Measurements from ENCODE around the gene APC. TPM values are rescaled to one million over a fixed set of nuclear protein-coding genes. Genes with fewer than 3 reads are reported as not detected.

The APC gene
- total RNA-seq, 4 donors from 2014 or later, result 57.3 to 68.2 (median 65.5) TPM

DNA sequence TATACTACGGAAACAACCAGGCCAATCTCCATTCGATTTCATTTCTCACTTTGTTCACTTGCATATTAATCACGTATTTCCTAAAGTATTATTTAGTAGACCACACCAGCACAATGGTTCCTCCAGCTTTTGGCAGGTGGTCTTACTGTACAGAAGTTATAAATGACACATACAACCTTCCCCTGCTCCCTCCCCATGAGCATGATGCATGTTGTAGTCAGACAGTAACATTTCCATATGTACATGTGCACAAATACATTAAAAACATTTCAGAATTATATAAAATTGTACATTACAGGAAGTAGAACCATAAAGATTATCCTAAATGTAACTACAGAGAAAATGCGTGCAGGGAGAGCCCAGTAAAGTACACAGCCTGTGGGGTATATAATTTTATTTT lies 140.4 kb downstream of the APC start:
- TF ChIP-seq, protein P1, sequence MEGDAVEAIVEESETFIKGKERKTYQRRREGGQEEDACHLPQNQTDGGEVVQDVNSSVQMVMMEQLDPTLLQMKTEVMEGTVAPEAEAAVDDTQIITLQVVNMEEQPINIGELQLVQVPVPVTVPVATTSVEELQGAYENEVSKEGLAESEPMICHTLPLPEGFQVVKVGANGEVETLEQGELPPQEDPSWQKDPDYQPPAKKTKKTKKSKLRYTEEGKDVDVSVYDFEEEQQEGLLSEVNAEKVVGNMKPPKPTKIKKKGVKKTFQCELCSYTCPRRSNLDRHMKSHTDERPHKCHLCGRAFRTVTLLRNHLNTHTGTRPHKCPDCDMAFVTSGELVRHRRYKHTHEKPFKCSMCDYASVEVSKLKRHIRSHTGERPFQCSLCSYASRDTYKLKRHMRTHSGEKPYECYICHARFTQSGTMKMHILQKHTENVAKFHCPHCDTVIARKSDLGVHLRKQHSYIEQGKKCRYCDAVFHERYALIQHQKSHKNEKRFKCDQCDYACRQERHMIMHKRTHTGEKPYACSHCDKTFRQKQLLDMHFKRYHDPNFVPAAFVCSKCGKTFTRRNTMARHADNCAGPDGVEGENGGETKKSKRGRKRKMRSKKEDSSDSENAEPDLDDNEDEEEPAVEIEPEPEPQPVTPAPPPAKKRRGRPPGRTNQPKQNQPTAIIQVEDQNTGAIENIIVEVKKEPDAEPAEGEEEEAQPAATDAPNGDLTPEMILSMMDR (IDR thresholded peaks at IDR 0.05; ENCODE audit: low read depth), result no peak

GRCh38 chr5:112878760-112879159 lies 141.1 kb downstream of the APC start:
- TF ChIP-seq, protein P1 (IDR thresholded peaks at IDR 0.05; ENCODE audit: low read depth), result no peak

GRCh38 chr5:112880219-112880964 lies 142.7 kb downstream of the APC start:
- TF ChIP-seq, protein P1 (IDR thresholded peaks at IDR 0.05; ENCODE audit: low read depth), result no peak

DNA sequence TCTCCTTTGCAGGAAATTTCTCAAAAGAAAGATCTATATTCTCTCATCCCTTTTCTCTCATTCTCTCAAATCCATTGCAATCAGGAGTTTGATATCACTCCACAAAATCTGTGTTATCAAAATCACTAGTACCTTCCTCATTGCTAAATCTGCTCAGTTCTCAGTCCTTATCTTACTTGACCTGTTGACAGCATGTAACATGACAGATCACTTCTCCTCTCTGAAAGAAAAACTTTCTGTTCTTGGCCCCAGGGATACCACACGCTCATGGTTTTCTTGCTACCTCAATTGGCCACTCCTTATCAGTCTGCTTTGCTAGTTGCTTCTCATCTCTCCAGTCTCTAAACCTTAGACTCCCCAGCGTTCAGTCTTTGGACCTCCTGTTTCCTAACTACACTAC lies 145.5 kb downstream of the APC start:
- TF ChIP-seq, protein P1 (IDR thresholded peaks at IDR 0.05; ENCODE audit: low read depth), result no peak

DNA sequence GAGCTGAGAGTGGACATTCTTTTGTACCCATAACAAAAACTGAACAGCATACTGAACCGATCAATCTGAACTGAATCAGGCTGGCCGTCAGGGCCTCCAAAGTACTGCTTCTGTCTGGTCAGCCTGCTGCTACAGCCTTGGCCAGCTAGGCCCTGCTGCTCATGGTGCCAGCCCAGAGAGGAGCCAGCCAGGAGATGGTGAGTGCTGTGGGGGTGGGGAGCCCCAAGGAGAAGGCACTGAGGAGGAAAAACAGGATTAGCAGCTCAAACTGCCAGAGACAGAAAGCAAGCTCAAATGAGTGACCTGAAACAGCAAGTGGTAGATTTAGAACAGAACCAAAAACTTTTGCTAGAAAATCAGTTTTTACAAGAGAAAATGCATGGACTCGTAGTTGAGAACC lies 147.3 kb downstream of the APC start:
- TF ChIP-seq, protein P1 (IDR thresholded peaks at IDR 0.05; ENCODE audit: low read depth), result no peak

GRCh38 chr5:112886975-112887374 lies 149.3 kb downstream of the APC start:
- TF ChIP-seq, protein P1 (IDR thresholded peaks at IDR 0.05; ENCODE audit: low read depth), result no peak

- TF ChIP-seq, protein P1 (IDR thresholded peaks at IDR 0.05; ENCODE audit: low read depth), result no peak
Measured at GRCh38 chr5:112892776-112893175, 155.1 kb downstream of the APC start.
